GM19099 (cell line): ENCODE measurements around the gene FOSL1.

Experiments
- POLR2A ChIP-seq: IDR thresholded peaks from 3 replicates; pipeline ENCODE4 v1.6.1; 2011; ENCODE audit warnings: low read depth; ENCODE audit not compliant: insufficient read length; ENCODE audit errors: extremely low read depth

The FOSL1 gene

DNA sequence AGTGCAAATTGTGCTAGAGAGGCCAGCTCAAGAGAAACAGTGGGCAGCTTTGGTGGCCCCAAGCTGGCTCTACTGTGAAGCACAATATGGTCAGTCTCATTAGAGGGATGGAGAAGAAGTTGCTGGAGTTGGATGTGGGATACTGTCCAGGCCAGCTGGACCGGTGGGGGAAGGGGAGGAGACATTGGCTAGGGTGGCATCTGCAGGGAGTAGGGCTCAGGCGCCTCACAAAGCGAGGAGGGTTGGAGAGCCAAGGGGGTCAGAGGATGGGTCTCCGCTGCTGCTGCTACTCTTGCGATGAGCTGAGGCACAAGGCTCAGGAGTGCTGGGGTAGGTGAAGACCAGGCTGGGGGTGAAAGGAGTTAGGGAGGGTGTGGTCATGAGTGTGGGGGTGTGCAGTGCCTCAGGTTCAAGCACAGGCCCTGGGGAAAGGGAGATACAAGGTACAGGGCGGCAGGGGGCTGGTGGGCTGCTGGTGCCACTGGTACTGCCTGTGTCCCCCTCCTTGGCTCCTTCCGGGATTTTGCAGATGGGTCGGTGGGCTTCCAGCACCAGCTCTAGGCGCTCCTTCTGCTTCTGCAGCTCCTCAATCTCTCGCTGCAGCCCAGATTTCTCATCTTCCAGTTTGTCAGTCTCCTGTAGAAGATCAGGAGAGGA lies 7.4 kb downstream of the FOSL1 start:
- TF ChIP-seq POLR2A: no peak

DNA sequence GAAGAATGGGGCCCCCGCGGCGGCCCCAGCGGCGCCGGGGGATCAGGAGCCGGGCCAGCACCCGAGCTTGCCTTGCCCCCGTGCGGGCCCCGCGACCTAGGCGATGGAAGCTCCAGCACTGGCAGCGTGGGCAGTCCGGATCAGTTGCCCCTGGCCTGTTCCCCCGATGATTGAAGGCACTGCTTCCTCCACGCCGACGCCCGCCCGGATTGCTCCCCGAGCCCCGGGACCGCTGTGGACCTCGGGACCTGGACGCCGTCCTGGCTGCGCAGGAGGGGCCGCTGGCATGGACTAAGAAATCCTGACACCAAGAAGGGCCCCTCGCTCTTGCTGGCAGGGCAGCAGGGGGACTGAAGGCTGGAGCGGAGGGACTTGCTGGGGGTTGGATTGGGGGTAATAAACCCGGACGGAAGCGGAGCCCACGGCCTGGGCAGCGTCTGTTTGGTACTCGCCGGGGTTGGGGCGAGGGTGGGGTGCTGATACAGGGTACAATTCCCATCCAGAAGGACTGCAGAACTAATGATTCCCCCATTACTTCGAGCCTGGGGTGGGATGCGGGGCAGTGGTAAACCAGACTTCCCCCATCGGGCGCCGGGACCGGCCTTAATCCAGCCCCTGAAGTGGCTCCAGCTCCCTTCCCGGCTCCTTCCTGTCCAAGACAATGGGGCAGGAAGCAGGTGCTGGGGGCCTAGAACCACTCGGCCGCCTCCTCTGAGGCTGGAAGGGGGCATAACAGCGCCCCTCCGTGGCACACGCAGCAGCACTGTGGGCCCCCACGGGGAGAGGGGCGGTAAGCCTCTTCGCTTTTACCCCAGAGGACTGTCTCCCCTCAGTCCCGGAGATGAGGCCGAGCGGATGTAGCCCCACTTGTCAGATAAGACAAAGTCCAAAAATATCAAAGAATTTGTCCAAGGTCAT lies 8.7 kb downstream of the FOSL1 start:
- TF ChIP-seq POLR2A: peak; percentile 16

DNA sequence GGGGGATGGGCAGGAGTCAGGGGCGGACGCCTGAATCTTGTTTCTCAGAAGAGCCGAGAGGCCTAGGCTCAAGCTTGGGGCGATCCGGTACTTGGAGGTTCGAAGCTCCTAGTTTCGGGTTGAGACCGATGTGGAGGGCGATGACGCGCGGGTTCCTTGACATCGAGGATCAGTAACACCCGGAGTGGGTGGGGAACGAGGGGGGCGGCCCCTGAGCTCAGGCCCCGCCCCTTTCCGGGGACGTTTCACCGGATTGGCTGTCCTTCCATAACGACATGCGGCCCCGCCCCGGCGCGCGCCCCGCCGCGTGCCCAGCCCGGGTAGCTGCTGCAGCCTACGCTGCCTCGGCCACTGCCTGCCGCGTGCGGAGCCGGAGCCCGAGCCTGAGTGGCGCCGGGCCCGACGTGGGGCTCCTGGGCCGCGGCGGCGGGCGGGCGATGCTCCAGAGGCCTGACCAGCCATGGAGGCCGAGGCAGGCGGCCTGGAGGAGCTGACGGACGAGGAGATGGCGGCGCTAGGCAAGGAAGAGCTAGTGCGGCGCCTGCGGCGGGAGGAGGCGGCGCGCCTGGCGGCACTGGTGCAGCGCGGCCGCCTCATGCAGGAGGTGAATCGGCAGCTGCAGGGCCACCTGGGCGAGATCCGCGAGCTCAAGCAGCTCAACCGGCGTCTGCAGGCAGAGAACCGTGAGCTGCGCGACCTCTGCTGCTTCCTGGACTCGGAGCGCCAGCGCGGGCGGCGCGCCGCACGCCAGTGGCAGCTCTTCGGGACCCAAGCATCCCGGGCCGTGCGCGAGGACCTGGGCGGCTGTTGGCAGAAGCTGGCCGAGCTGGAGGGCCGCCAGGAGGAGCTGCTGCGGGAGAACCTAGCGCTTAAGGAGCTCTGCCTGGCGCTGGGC lies 9.6 kb downstream of the FOSL1 start, which contains the start of gene CCDC85B:
Gene CCDC85B, plus strand, starts transcription at position 350 of the 895 bp plus-strand sequence. Its CDS starts 111 bp downstream, at position 461.
- TF ChIP-seq POLR2A: peak; percentile 98

DNA sequence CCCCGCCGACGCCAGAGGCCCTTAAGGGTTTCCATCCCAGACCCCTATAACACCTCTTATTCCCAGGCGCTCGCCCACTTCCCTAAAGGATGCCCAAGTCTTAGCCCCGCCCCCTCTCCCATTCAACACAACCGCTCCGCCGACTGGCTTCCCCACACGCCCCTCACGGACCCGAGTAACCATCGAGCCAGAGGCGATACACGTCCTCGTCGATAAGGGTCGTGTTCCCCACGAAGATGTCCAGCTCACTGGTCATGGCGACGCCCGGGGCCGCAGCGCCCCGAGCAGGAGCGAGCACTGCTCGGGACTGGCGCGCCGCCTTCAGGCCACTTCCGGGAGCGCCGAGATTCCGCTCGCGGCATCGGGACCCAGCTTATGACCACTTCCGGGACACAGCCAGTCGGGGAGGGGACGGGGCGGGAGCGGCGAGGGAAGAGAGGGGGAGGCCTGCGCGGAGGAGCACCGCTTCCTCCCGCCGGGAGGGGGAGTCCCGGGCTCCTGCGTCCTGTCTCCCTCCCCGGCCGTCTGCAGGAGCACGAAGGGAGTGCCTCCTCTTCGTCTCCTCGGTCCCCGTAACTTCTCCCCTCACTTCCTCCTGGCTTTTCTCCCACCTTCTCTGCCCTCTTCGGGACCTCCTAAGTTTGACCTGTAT lies 11.9 kb downstream of the FOSL1 start, which contains the start of gene FIBP:
Gene FIBP, minus strand, starts transcription at position 309 of the 652 bp plus-strand sequence. Its CDS starts 53 bp downstream, at position 256.
- peak; percentile 94 for TF ChIP-seq POLR2A

DNA sequence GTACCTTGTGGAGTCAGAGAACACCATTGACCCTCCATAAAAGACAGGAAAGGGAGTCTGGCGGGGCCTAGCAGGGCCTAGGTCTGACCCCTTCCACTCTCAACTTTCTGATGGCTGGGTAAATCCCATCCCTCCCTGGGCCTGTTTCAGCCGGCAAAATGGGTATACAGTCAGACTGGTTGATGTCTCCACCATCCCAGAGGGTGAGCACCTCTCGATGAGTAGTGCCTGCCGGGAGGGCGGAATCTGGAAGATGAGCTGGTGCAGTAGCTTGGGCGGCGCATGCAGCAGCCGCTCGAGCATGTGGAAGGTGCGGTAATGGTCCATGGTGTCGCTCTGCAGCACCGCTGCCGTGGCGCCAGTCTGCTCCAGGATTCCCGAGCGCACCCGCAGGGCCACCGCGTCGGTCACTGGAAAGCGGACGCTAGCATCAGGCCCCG lies 12.4 kb downstream of the FOSL1 start:
- TF ChIP-seq POLR2A: no peak

DNA sequence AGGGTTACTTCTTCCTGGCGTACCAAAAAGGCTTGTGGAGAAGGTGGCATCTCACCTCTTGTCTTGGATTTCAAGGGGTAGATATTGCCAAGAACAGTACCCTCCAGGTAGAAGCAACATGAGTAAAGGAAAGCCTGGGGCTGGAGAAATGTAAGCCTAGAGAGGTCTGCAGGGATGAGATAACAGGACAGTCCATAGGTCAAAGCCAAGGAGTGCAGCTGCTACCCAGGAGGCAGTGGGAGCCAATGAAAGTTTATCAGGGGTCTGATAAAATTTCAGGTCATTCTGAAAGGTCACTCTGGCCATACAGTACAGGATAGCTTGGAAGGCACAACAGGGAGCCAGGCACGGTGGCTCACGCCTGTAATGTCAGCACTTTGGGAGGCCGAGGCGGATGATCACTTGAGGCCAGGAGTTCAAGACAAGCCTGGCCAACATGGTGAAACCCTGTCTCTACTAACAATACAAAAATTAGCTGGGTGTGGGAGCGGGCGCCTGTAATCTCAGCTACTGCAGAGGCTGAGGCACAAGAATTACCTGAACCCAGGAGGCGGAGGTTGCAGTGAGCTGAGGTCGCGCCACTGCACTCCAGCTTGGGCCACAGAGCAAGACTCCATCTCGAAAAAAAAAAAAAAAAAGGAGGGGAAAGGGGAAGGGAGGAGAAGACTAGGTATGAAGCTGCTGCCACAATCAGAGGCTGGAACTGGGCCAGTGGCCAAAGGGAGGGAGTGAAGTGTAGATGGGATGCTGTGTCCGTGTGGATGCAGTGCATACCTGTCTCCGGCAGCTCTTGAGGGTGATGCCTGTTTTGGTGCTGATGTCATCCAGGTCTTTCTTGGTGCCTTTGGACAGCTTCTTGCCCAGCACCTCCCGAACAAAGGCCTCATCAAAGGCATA lies 13.1 kb downstream of the FOSL1 start:
- no peak for TF ChIP-seq POLR2A

DNA sequence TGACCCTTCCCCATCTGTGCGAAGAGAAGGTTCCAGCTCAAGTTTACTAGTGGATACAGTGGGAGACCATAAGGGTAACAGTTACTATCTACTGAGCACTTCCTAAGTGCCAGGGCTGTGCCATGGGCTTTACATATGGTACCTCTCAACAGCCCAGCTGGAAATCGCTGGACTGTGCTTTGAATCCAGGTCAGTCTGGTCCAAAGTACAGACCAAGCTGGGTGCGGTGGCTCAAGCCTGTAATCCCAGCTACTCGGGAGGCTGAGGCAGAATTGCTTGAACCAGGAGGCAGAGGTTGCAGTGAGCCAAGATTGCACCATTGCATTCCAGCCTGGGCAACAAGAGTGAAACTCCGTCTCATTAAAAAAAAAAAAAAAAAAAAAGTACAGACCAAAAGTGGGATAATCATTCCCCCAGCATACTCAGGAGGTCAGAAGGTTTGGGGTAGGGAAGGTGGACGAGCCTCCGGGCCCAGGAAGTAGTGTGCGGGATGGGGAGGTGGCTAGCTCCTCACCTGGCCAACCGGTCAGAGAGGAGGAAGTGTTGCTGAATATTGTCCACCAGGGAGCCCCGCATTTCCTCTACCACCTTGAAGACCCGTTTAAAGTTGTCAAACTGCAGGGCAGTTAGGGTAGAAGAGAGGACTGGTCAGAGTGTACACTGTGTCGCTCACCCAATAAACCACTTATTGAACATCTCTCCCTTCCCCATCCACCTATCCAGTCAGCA lies 14.2 kb downstream of the FOSL1 start:
- no peak for TF ChIP-seq POLR2A

DNA sequence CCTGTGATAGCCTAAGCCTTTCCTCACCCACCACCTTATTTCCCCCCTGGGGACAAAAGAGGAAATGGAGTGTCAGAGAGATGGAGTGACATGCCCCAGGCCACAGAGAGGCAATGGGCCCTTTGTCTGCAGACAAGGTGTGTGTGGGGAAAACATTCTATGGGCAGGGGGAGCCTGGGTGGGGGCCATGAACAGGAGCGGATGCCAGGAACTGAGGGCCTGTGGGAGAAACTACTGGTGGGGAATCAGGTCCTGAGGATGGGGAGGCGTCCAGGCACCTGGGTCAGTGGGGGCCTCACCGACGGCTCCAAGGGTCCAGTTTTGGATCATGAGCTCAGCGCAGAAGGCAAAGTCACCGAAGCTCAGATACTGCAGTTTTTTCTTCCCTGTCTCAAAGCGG lies 15.0 kb downstream of the FOSL1 start:
- no peak for TF ChIP-seq POLR2A

DNA sequence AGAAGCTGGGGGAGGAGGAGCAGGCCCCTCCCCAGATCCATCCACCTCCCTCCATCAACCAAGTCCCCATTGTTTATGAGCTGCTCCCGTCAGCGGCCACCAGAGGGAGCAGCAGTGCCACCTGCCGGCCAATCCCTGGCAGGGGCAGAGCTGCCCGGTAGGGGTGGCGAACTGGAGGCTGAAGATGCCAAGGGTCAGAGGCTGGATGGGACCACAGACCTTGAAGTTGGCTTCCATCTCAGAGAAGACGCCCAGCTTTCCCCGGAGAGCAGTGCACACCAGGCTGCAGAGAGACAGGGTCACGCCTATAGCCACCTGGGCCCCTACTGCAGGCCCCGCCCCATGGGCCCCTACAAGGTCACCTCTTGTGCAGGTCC lies 15.5 kb downstream of the FOSL1 start:
- TF ChIP-seq POLR2A: no peak

DNA sequence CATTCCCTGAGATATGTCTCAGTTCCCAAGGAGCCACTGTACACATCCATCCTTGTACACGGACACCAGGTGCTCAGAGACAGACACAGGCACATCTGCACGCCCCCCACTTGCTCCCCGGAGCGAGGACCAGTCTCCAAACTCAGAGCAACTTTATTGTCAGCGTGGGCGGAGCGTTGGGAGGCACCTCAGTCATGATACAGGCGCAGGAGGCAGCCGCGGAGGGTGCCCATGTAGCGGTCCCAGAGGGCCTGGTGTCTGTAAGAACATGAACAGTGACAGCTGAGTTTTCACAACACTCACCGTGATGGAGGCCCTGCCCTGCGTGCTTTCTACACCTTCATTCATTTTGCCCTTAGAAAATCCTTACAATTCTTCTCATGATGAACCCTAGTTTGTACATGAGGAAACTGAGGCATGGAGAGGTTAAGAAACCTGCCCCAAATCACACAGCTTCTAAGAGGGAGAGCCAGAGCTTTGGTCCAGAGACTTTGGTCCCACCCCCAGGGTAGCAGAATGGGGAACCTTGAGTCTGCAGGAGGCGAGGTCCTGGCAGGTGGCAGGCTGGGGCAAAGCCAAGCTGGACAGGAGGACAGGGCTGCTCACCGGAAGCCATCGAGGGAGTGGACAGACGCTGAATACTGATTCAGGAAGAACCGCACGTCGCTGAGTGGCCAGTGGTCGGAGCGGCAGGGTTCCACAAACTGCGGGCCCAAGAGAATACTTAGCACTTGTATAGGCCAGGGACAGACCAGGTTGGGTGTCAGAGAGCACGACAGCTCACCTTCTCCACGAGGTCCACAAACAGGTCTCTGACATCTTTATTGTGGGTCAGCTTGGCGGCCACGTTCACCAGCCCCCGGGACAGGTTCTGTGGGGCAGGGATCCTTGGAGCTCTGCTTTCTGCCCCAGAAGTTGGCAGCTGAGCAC lies 16.1 kb downstream of the FOSL1 start:
- TF ChIP-seq POLR2A: no peak

DNA sequence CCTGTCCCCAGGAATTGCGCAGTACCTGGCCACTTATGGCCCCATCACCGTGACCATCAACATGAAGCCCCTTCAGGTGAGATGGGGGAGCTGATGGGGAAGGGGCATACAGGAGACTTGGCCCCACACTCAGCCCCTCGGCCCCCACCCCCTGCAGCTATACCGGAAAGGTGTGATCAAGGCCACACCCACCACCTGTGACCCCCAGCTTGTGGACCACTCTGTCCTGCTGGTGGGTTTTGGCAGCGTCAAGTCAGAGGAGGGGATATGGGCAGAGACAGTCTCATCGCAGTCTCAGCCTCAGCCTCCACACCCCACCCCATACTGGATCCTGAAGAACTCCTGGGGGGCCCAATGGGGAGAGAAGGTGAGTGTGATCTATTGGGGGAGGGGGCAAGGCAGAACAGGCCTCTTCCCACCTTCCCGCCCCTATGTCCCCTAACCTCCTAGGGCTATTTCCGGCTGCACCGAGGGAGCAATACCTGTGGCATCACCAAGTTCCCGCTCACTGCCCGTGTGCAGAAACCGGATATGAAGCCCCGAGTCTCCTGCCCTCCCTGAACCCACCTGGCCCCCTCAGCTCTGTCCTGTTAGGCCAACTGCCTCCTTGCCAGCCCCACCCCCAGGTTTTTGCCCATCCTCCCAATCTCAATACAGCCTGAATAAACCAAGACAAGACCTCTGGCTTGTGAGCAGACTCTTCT lies 17.0 kb downstream of the FOSL1 start:
- no peak for TF ChIP-seq POLR2A
